Duodenal mucosa (tissue), 2 donors: ENCODE measurements around the gene GYPE.
"Not testable (repeated sequence)": the region's sequence is repeated elsewhere in the genome, so short reads cannot be mapped to it uniquely, and the experiment has no call there.

Experiments used
- H3K27ac ChIP-seq: one replicate; pipeline ENCODE4 v1.7.0; 2013; ENCODE audit warnings: low read depth, low read length
- H3K27me3 ChIP-seq, 2 donors: one replicate each; pipeline ENCODE4 v1.7.0; 2013; ENCODE audit warnings: low read length in 2 of 2, control low read depth in 1 of 2; ENCODE audit not compliant: insufficient read depth in 2 of 2, control insufficient read depth in 1 of 2
- H3K36me3 ChIP-seq, 2 donors: one replicate each; pipeline ENCODE4 v1.7.0; 2013; ENCODE audit warnings: low read length in 2 of 2, control low read depth in 1 of 2; ENCODE audit not compliant: insufficient read depth in 2 of 2, control insufficient read depth in 1 of 2
- H3K4me1 ChIP-seq, 2 donors: one replicate each; pipeline ENCODE4 v1.7.0; 2013; ENCODE audit warnings: low read length in 2 of 2, control low read depth in 1 of 2; ENCODE audit not compliant: insufficient read depth in 2 of 2, control insufficient read depth in 1 of 2
- H3K4me3 ChIP-seq, 2 donors: one replicate each; pipeline ENCODE4 v1.7.0; 2013; ENCODE audit warnings: low read length in 2 of 2, low read depth in 1 of 2
- H3K9ac ChIP-seq, 2 donors: one replicate each; pipeline ENCODE4 v1.7.0; 2013; ENCODE audit warnings: low read length in 2 of 2, low read depth in 1 of 2
- H3K9me3 ChIP-seq, 2 donors: one replicate each; pipeline ENCODE4 v1.7.0; 2013; ENCODE audit warnings: low read length in 2 of 2, control low read depth in 1 of 2; ENCODE audit not compliant: control insufficient read depth in 1 of 2

Gene GYPE

GRCh38 chr4:143905440-143905839, at the start of gene GYPE:
TSS of gene GYPE (minus strand) at chr4:143905559. CDS start at chr4:143905507, 52 bp downstream.
- not testable (repeated sequence) for H3K27ac ChIP-seq, H3K4me1 ChIP-seq, H3K27me3 ChIP-seq, H3K9me3 ChIP-seq, H3K9ac ChIP-seq, H3K36me3 ChIP-seq, H3K4me3 ChIP-seq

- H3K9ac ChIP-seq, H3K4me1 ChIP-seq, H3K4me3 ChIP-seq, H3K36me3 ChIP-seq, H3K27ac ChIP-seq, H3K9me3 ChIP-seq, H3K27me3 ChIP-seq: not testable (repeated sequence)
Measured at GRCh38 chr4:143951458-143951972, 46.2 kb upstream of the GYPE start.

- not testable (repeated sequence) for H3K27ac ChIP-seq, H3K4me3 ChIP-seq, H3K36me3 ChIP-seq, H3K9me3 ChIP-seq, H3K4me1 ChIP-seq, H3K9ac ChIP-seq, H3K27me3 ChIP-seq
Measured at GRCh38 chr4:143950967-143951366, 45.6 kb upstream of the GYPE start.

- H3K27ac ChIP-seq, H3K36me3 ChIP-seq, H3K4me3 ChIP-seq, H3K27me3 ChIP-seq, H3K9ac ChIP-seq, H3K9me3 ChIP-seq, H3K4me1 ChIP-seq: not testable (repeated sequence)
Measured at GRCh38 chr4:143950185-143950584, 44.8 kb upstream of the GYPE start.

- H3K27ac ChIP-seq: not testable (repeated sequence)
Measured at GRCh38 chr4:143947493-143947892, 42.1 kb upstream of the GYPE start.

GRCh38 chr4:143940708-143941107, 35.3 kb upstream of the GYPE start:
- not testable (repeated sequence) for H3K4me1 ChIP-seq, H3K9ac ChIP-seq, H3K27me3 ChIP-seq, H3K27ac ChIP-seq, H3K4me3 ChIP-seq, H3K36me3 ChIP-seq, H3K9me3 ChIP-seq

More at GRCh38 chr4:143947493-143947892, 42.1 kb upstream of the GYPE start:
- H3K9ac ChIP-seq, H3K4me1 ChIP-seq, H3K4me3 ChIP-seq, H3K27me3 ChIP-seq, H3K9me3 ChIP-seq, H3K36me3 ChIP-seq: not testable (repeated sequence)

- no peak overlapping the region for H3K9ac ChIP-seq
- no peaks in the 10 kb centered on the region for H3K36me3 ChIP-seq
- no peak overlapping the region for H3K27ac ChIP-seq
- no peaks in the 10 kb centered on the region for H3K4me1 ChIP-seq
- no peaks in the 10 kb centered on the region for H3K9me3 ChIP-seq
- H3K4me3 ChIP-seq: no peak overlapping the region
- H3K27me3 ChIP-seq: no peaks in the 10 kb centered on the region
Measured at GRCh38 chr4:143939528-143939927, 34.2 kb upstream of the GYPE start.

GRCh38 chr4:143938890-143939289, 33.5 kb upstream of the GYPE start:
- H3K36me3 ChIP-seq, H3K9me3 ChIP-seq, H3K4me1 ChIP-seq, H3K27ac ChIP-seq, H3K27me3 ChIP-seq, H3K9ac ChIP-seq, H3K4me3 ChIP-seq: not testable (repeated sequence)

- Histone ChIP-seq H3K9ac (no peak overlapping the region), H3K9me3 (no peaks in the 10 kb centered on the region), H3K27ac (no peak overlapping the region), H3K4me3 (no peak overlapping the region), H3K27me3 (no peaks in the 10 kb centered on the region), H3K36me3 (no peaks in the 10 kb centered on the region), H3K4me1 (no peaks in the 10 kb centered on the region)
Measured at GRCh38 chr4:143921181-143921580, 15.8 kb upstream of the GYPE start.

GRCh38 chr4:143916485-143916884, 11.1 kb upstream of the GYPE start:
- H3K36me3 ChIP-seq, H3K9me3 ChIP-seq, H3K4me3 ChIP-seq, H3K9ac ChIP-seq, H3K27ac ChIP-seq, H3K27me3 ChIP-seq, H3K4me1 ChIP-seq: not testable (repeated sequence)

GRCh38 chr4:143912478-143912877, 7.1 kb upstream of the GYPE start:
- H3K9ac ChIP-seq, H3K4me1 ChIP-seq, H3K9me3 ChIP-seq, H3K36me3 ChIP-seq, H3K27ac ChIP-seq, H3K27me3 ChIP-seq, H3K4me3 ChIP-seq: not testable (repeated sequence)
